Hepatic stellate cell (primary cell): ENCODE results near the gene LDLRAD4.

Experiments
- DNase-seq: peaks from one replicate; pipeline ENCODE4 v3.0.0; 2011; ENCODE audit warnings: low spot score

LDLRAD4 gene

GRCh38 chr18:13538630-13539029, 320.1 kb downstream of the LDLRAD4 start:
- DNase-seq, result no peak

DNA sequence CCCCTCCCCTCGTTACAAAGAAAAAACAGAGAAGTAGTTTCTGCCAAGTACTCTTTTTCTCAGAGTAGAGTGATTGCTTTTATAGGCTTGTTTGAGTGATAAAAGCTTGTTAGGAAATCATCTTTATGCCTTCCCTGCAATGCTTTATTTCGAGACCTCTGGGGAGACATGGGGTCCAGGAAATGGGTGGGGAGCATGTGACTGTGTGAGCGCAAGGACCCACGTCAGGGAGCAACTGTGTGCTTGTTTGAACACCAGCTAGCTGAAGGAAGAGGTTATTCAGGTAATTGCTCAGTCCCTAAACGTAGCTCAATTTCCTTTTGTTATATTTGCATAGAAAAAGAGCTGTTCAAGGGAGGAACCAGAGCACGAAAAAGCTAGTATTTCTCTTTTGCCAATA, 320.5 kb downstream of the LDLRAD4 start:
- no peak for DNase-seq

DNA sequence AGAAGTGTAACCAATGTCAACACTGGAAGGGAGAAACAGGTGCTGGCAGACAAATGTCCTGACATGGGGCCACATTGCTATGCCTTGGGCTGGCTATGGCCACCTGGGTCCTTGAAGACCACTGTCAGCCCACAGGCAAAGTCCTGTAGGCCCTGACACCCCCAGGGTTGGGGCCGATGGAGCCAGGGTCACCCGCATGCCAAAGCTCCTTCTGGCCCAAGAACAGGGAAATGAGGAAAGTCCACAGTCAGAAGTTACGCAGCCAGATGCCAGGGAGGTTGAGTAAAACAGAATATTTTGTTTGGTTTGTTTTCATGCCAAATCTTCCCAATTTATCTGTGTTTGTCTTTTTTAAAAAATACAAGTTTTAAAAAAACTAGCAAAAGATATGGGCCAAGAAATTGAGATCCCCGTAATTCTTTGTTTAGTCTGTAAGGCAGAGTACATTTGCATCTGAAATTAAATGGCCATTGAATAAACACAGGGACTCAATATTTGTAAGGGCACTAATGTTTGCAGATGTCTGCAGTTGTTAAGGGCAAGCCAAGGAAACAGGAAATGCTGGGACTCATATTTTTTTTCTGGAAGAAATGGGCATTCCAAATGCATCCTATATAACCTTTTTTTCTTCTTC, 321.4 kb downstream of the LDLRAD4 start:
- no peak for DNase-seq

DNA sequence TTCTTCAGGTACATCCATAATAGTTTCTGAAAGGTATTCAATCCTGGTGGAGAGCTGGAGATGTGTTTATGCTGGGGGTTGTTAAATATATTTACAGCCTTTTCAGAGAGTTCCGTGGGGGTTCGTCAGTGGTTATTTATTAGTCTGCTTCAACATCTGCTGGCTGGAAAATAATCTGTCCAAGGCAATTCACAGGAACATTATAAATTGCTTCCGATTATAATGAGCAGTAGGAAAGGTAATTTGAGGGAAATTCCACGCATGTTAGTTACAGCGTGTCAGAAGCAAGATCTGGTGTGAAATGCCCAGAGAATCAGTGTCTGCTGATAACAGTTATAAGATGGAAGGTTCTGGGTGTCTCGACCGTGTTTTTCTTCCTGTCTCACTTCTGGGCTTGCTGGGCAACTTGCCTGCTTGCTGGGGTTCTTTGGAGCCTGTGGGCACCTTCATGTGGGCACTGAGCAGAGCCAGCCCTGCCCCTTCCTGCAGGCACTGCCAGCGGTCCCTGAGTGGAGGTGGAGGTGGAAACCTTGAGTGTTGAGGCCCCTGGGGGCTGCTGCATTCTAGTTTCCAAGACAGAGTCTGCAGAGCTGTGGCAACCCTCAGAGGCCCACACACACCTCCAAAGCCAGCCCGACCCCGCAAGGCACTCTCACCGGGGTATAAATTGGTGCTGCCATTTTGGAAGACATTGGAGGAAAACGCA, 322.1 kb downstream of the LDLRAD4 start:
- DNase-seq, result no peak

- no peak for DNase-seq
Measured at GRCh38 chr18:13541621-13542519, 323.3 kb downstream of the LDLRAD4 start.

- no peak for DNase-seq
Measured at GRCh38 chr18:13542520-13542847, 323.9 kb downstream of the LDLRAD4 start.

- no peak for DNase-seq
Measured at GRCh38 chr18:13543144-13543543, 324.6 kb downstream of the LDLRAD4 start.

GRCh38 chr18:13543811-13544732, 325.5 kb downstream of the LDLRAD4 start:
- DNase-seq, result no peak

GRCh38 chr18:13544953-13545352, 326.4 kb downstream of the LDLRAD4 start:
- no peak for DNase-seq

GRCh38 chr18:13545514-13545913, 327.0 kb downstream of the LDLRAD4 start:
- DNase-seq, result no peak

GRCh38 chr18:13545955-13546354, 327.4 kb downstream of the LDLRAD4 start:
- DNase-seq, result no peak

DNA sequence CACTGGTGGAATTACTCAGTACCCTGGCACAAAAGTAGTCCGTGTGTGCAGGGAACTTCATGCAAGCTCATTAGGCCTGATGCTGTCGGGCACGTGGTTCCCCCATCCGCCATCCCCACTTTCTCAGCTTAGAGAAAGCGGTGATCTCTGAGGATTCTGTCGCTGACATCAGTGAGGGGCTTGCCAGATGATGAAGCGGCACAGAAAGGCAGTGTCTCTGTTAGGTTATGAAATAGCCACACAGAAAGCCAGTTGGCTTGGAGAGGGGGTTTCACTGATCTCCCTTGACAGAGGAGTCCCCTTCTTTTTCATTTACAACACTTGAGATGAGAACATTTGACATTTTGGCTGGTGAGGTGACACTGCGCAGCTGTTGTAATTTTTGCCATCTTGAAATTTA, 328.1 kb downstream of the LDLRAD4 start:
- DNase-seq, result no peak

GRCh38 chr18:13547347-13547746, 328.8 kb downstream of the LDLRAD4 start:
- DNase-seq, result no peak

DNA sequence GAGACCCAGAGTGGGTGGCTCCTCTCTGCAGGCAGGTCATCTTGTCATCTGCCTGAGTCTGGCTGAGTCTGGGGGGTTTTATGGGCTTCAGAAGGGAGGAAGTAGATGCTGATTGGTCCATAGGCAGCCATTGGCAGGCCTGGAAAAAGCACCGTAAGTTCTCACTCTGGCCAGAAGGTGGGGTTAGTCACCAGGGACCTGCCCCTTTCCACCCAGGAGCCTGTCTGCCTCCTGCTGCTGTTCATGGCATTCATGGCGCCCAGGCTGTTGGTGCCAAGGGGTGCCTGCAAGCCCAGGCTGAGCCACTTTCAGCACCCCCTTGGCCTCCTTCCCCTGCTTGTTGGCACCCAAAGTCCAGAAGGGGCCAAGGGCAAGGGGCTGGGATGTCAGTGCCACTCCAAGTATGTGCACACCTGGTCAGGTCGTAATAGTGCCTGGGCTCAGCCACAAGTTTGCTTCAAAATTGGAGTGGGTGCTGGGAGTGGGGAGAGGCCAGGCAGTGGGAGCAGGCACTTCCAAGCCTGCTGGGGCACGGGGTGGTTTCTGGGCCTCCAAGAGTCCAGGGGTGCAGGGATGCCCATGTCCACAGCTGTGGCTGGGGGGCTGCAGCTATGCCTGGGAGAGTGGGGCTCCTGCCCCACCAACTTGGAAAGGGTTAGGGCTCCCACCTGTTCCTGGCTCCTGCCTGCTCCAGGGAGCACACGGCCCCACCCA, 329.7 kb downstream of the LDLRAD4 start:
- DNase-seq, result no peak

- DNase-seq, result no peak
Measured at GRCh38 chr18:13548966-13549879, 330.7 kb downstream of the LDLRAD4 start.

DNA sequence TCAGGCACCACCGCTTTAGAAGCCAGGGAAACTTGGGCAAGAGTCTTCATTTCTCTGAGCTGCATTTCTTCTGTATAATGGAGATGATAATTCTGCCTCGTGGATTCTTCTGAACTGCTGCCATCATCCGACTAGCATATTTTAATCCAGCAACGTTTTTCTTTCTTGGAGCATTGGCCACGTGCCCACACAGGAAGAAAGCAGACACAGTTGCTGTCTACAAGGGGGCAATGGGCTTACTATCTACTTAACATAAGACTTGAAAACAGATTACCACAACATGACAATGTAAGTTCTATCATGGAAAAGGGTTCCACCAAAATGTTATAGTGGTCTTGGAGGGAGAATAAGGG, 331.3 kb downstream of the LDLRAD4 start:
- no peak for DNase-seq

- DNase-seq, result no peak
Measured at GRCh38 chr18:13550418-13551304, 332.1 kb downstream of the LDLRAD4 start.

- no peak for DNase-seq
Measured at GRCh38 chr18:13551305-13551603, 332.7 kb downstream of the LDLRAD4 start.
